AML-193 (cell line): ENCODE measurements around the gene KCNQ1.

Experiments used
- DNase-seq, 2 experiments: peaks; one replicate each; lab custom pipeline; 2025; lab: John Stamatoyannopoulos, UW

The KCNQ1 gene

DNA sequence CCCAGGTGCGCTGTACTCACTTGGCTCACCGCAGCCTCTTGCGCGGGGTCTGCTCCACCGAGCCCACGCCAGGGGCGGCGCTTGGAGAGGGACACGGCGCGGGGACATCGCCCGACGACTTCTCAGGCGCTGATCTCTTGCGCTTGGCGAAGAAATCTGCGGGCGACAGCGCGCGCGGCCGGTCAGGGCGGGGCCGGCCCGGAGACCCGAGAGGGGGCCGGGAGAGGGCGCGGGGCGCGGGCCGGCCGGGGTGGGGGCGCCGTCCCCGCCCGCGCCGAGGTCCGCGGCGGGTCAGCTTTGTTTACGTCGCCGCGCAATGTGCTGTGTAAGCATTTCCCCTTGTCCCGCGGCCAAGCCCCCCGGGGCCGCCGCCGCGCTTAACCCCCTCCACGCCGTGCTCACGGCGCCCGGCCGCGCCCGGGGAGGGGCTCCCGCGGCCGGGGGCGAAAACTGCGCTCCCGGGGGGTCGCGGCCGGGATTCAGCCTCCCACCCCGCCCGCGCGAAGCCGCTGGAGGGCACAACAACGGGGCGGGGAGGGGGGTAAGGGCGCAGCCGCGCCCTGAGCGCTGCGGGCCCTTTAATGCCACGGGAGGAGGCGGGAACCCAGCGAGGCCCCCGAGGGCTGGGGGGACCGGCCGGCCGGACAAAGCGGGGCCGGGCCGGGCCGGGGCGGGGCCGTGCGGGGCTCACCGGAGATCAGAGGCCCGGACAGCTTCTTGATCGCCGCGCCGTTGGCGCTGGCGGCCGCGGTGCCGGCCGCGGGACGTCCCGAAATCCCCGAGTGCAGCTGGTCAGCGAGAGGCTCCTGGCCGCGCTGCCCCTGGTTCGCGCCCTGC is 439.4 kb downstream of the KCNQ1 start:
- DNase-seq = no peak

DNA sequence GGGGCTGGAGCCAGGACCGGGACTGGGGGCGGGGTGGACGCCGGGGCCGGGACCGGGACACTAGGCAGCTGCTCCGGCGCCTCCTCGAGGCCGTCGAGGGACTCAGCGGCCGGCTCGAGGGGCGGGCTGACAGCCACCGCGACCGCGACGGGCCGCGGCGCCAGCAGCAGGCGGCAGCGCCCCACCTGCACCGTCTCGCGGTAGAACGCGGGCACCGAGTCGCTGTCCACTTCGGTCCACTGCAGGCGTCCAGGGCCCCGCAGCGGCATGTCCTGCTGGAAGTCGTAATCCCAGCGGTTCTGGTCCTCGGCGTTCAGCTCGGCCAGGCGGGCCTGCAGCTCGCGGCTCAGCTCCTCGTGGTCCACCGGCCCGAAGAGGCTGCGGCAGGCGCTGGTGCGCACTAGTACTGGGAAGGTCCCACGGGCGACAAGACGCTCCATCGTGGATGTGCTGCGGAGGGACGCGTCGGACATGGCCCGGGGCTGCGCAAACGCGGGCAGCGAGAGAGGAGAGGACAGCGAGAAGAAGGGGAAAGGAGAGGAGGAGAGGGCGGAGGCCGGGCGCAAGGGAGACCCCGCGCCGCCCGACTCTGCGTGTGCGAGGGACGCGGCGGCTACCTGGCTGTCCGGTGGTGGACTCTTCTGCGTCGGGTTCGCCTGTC is 440.3 kb downstream of the KCNQ1 start:
- no peak for DNase-seq

DNA sequence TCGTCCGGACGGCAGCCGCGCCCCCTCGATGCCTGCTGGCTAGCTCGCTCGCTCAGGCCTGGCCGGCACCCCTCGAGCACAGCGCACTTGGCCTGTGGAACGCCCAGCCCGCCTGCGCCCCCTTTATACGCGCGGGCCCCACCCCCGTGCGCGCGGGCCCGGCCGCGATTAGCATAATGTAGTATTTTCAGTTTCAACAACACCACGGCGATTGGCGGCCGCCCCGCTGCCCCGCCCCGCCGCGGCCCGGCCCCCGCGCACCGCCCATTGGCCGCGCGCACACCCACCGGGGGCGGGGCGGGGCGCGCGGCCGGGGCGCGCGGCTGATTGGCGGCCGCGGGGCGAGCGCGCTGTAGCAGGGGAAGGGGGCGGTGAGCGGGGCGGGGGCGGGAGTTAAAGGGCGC is 440.9 kb downstream of the KCNQ1 start, which contains the start of gene CDKN1C:
Gene CDKN1C, minus strand, starts transcription at position 98 of the 404 bp plus-strand sequence. CDS start 319 bp downstream, outside the sequence.
- no peak for DNase-seq

DNA sequence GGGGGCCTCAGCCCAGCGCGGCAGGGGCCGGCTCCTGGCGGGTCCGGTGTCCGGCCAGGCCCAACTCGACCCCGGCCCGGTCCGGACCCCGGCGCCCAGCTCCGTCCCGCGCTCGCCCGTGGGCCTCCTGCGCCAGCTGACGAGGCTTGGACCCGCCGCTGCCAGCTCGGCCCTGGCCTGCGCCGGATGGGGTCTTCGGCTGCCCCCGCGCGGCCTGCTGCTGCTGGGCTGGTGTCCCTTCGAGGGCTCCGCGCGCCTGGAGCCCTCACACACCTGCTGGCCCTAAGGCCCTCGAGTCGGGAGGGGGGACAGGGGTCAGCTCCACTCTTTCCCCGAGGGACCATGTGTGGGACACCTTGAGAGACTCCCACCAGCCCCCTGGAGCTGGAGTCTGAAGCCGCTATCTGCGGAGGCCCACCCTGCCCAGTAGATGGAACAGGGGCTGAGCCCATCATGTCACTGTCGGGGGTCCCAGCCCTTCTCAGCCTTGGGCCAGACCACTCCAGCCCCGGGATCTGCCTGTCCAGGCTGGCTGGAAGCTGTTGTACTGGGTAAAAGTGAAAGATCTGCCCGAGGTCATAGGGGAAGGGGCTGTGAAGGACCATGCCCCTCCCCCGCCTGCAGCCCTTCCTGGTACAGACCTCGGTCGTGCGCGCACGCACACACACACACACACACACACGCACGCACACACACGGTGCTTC is 441.5 kb downstream of the KCNQ1 start:
- no peak for DNase-seq

DNA sequence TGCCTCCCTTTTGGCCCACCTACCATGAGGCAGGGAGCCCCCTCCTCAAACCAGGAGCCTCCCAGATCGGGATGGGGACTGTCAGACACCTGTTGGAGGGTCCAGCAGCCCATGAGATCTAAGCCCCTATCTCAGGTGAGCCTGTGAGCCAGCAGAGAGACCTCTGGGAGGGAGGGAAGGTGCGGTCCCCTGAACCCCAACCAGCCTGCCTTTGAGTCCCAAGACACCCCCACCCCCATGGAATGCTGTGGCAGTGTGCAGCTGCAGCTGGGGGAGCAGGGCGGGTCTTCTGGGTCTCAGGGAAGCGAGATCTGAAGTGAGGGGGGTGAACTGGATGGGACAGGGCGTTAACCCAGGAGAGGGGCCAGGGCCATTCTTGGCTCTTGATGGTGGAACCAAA is 442.1 kb downstream of the KCNQ1 start:
- no peak for DNase-seq

DNA sequence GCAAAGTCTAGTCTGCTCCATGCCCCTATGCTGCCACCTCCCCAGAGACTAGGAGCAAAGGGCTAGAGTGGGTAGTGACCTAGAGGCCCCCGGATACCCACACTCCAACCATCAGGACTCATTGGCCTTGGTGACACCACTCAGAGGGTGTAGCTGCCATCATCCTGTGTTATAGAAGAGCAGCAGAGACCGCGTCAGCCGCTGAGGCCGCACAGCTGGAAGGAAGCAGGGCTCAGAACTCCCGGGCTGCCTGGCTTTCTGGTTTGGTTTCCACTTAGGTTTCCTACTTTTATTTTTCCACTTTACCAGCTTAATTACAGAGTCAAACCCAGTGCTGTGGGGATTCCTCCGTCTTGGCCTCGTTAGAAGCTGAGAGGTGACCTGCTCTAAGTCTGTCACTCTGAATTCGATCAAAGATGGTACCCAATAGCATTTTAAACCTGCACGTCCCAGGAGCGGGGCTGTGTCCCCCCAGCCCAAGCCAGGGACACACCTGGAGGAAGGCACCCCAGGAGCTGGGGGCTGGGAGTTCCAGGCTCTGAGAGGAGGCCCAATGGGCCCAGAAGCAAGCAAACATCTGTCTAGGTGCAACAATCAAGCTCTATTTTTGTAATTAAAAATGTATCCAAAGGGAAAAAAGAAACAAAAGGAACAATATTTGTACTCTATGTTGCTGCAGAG is 442.8 kb downstream of the KCNQ1 start:
- DNase-seq = no peak

DNA sequence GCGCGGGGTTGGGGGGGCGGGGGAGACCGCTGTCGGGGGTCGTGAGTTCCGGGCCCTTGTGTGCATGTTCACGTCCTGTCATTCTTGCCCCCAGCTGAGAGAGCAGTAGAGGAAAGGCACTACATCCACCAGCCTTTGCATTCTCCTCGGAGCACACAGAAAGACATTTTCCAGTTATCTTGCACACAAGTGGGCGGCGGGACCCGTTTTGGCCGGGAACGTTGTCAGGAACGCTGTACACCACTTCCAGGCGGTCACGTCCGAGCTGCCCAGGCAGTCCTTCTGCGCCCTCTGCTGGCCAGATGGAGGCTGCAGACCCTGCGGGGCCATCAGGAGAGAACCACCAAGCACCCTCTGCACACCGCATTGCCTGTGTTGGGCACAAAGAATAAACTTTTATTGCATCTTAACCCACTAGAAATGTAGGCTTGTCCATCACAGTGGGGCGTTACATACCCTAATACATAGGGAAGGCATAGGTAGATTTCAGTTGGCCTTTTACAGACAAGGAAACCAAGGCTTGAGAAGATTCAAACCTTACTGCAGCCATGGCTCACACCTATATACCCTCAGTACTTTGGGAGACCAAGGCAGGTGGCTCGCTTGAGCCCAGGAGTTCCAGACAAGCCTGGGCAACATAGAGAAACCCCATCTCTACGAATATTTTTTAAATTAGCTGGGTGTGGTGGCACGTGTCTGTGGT is 443.6 kb downstream of the KCNQ1 start:
- DNase-seq = peak; percentile 34 to 49

DNA sequence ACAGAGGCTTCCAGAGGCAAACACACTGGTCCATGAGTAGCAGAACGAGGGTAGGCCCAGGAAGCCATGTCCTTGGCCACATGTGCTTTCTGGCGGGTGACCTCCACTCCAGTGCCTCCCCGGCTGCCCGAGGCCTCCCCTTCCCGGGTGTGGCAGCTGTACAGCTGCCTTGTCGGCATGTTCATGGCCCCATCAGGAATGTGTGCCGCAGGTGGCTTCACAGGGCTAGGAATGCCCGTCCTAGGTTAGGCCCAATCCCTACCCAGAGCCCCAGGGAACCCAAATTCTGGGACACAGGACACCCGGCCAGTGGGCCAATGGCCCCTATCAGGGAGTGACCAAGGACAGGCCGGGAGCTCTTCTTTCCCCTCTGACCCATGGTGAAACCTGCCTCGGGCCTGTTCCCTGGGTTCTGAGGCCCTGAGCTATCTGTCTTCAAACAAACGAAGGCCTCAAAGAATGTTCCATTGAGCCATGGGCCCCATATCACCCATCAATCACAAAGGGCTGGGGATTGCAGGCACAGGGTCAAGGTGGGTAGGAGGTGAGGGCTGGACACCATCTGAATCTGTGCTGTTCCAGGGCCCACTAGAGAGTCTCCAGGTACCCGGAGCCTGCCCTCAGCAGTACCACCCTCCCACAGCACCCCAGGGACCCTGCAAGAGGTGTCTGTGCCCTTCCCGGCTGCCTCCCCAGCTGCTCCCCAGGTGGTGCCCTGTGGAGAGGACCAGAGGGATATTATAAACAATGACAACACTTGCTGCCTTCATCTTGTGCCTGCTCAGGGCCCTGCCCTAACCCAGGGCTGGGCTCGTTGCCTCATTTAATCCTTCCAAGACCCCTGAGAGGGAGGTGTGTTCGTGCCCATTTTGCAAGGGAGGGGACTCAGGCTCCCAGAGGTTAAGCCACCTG is 444.8 kb downstream of the KCNQ1 start:
- no peak for DNase-seq

DNA sequence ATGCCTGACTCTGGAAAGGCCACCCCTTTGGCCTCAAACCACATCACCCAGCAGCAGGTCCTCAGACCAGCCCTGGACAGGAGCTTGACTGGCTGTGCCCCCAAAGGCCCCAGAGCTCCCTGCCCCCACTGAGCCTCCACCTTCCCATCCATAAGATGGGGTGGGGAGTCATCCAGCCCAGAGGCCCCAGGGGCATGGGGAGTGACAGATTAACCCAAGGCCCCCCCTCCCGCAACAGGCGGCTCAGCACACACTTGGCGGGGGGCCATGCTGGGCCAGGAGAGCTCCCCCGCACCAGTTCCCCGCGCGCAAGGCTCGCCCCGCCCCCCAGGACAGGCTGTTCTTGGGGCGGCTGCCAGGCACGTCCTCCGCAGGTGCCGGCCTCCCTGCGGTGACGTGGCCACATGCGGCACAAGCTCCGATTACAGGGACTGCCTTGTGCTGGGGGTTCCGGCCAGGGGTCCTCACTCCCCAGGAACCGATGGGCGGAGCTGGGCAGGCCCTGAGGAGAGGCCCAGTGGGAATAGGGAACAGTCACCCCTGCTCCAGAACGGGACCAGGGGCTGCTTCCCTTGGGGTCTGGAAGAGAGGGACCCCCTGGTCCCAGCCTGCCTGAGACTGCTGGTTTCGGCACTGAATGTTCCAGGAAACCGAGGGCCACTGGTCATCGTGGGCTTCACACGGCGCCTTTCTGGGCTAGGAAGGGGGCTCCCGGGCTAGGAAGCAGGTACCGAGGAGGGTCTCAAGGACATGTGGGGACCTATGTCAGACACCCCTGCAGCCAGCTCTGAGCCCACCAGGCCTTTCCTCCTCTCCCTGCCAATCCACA is 445.9 kb downstream of the KCNQ1 start:
- DNase-seq = no peak

DNA sequence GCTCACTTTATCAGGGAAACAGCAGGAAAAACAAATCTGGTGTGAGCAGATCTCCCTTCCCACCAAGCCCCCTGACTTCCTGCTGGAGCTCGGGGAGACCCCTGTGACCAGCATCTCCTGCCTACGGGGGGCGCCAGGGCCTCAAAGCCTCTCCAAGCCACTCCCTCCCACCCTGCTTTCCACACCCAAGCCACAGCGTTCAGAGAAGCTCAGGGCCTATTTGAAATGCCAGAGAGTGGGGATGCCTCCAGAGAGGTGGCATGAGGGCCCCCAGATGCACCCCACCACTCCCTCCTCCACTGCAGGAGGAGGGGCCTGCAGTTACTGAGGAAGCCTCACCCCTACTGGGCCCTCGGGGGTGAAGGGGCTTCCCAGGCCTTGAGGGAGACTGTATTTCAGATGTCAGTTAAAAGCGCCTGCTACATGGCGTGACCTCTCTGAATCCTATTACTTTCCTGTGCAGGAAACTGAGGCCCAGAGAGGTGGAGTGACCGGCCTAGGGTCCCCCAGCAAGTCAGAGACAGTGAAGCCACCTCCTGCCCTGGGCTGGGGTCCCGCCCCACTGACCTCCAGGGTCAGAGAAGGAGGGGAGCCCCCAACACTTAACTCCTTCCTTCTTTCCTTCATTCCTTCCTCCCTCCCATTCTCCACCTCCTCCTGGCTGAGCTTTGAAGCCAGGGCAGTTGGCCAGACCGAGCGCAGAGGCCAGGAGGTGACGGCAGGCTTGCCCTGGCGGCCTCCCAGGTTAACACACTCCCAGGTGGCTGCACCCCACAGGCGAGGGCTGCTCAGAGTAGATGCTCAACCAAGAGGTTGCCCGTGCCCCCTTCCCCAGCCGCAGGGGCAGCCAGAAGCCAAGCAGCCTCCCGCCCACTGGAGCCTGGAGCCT is 446.8 kb downstream of the KCNQ1 start:
- no peak for DNase-seq

DNA sequence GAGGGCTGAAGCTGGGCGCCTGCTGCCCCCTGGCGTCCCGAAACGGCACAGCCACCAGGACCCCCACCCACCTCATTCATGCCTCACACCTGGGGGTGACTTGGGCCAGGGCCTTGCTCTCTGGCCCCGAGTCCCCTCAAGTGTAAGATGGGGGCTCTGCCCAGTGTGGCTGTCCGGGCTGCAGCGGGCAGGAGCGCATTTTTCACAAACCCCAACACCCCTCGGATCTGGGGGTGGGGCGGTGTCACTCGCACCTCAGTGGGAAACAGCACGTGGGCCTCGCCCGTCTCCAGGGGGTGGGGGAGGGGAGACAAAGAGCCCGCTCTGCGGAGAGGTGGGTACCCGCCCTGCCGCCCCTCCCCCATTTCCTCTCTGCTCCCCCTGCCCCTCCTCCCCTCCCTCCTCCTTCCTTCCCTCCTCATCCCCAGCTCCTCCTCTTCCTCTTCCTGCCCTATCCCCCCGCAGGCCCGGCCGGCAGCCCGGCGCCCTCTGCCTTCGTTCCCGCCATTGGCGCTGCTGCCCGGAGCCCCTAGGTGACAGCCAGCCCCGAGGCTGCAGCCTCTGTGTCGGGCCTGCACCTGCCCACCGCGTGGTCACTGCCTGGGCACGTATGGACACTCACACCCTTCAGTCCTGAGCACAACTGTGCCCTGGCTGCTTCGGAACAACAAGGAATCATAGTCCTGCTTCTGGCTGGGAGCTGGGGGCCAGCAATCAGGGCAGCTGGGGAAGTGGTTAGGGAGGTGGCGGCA is 447.6 kb downstream of the KCNQ1 start:
- peak; percentile 27 to 45 for DNase-seq

DNA sequence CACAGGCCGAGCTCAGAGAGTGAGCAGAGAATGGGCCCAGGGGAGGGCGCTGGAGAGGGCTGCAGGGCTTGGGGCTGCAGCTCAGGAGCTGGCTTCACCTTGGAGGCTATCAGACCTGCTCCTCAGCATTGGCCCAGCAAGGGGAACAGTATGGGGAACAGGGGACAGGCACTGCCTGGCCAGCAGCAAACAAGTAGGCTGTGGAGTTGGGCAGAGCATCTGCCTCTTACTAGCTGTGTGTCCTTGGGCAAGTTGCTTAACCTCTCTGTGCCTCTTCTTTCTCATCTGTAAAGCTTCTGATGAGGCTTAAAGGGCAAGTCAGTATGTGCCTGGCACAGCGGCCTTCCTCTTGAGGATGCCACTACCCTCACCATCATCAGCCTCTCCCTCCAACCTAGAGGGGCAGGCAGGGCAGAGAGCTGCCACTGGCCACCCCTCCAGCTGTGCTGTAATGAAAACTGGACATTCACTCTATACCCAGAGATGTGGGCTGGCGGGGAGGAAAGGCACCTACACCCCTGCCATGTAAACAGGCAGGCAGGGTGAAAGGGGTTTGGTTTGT is 448.2 kb downstream of the KCNQ1 start:
- no peak for DNase-seq

DNA sequence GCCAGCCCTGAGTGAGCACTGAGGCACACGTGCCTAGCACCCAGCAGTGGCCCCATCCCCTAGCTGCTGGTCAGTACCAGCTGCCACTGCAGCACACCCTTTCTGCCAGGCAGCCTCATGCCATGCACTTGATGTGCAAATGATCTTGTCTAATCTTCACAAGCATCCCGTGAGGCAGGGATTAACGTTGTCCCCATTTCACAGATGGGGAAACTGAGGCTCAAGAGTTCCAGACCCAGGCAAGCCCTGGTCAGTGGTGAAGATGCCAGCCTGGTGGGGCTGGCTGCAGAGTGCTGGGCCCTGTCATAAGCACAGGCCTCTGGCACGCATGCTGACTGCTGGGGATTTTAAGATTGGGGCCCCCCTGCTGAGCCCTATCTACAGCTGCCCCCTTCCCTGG is 449.1 kb downstream of the KCNQ1 start:
- DNase-seq = no peak

DNA sequence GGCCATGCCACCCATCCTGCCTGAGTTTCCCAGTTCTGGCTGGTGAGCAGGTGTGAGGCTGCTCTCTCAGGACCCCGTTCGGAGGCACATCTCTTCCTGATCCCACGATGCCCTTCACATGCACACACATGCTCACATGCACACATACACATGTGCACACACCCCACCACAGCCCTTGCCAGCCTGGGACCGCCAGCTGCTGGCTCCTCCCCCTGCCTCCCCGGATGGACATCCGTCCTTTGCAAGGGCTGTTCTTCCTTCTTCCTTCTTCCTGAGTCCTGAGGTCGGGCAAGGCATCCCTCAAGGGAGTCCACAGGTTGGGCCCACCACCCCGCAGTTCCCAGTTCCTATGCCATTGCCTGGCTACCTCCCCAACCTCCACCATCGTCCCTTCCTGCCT is 451.2 kb downstream of the KCNQ1 start:
- DNase-seq = no peak

DNA sequence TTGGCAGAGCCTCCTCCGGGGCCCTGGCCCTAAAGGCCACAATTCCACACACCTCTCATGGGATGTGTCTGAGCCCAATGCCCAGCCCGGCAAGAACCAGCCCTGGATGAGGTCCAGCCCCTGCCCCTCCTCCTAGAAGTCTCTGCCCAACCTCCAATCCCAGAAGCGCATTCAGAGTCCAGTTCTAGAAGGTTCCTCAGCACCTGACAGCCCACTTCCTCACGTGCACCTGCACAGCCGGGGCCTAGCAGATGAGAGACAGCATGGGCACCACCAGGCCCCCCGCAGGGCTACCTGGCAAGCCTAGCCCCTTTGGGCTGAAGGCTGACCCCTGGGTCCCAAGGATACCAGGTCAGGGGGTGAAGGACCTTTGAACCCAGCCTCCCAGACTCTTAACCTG is 452.2 kb downstream of the KCNQ1 start:
- DNase-seq = no peak

DNA sequence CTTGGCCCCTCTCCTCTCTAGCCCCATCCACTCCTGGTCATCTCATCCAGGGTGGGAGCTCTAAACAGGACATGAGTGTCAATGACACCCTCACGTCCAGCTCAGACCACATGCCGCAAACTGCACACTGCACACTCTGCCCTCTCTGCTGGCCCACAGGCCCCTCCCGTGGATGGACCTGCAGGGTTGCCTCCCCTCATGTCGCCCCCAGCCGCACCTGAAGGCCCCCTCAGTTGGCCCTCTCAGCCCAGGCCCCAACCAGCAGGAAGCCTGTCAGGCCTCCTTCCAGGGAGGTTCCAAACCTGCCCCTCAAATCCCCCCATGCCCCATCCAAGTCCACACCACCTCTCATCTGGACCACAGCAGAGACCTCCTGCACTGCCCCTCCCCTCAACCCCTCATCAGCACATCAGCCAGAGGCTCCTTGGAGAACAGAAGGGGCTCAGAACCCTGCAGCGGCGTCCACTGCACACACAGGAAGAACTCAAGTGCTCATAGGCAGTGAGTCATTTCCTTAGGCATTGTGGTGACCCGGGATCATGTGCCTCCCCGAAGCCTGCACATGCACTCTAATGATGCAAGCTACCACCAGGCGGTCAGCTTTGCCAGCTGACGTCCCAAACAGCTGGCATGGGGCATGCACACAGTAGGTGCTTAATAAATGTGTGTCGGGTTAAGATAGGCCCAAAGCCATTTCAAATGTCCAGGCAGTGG is 453.7 kb downstream of the KCNQ1 start:
- peak; percentile 68 to 87 for DNase-seq
